Peyer's patch (tissue), 4 donors: ENCODE measurements around the gene SPDEF. TPM values are rescaled to one million over a fixed set of nuclear protein-coding genes. Genes with fewer than 3 reads are reported as not detected.

Experiments
- DNase-seq, 3 donors: peaks; one replicate each; pipeline ENCODE4 v3.0.0-alpha.2; 2017 to 2019
- H3K27ac ChIP-seq, 4 donors: fragments of 200-600 bp; sonication (generic); one replicate each; pipeline ENCODE4 v1.5.1; 2016 to 2019
- H3K27me3 ChIP-seq, 2 donors: fragments of 200-600 bp; sonication (generic); one replicate each; pipeline ENCODE4 v1.5.1; 2019
- H3K36me3 ChIP-seq, 3 donors: fragments of 200-600 bp; sonication (generic); one replicate each; pipeline ENCODE4 v1.5.1; 2016 to 2019
- H3K4me1 ChIP-seq, 4 donors: fragments of 200-600 bp; sonication (generic); one replicate each; pipeline ENCODE4 v1.5.1; 2016 to 2019
- H3K4me3 ChIP-seq, 4 donors: fragments of 200-600 bp; sonication (generic); 1 replicate in 3 of 4; 2 replicates in 1 of 4; pipeline ENCODE4 v1.5.1; 2016 to 2019; ENCODE audit warnings: mild to moderate bottlenecking in 1 of 4
- H3K9me3 ChIP-seq, 4 donors: fragments of 200-600 bp; sonication (generic); one replicate each; pipeline ENCODE4 v1.5.1; 2016 to 2019; ENCODE audit warnings: mild to moderate bottlenecking in 1 of 4
- POLR2A ChIP-seq, 2 donors: fragments of 450-650 bp; IDR thresholded peaks; one replicate each; pipeline ENCODE4 v1.5.1; 2017; ENCODE audit warnings: antibody characterized with exemption in 2 of 2, mild to moderate bottlenecking in 2 of 2, moderate library complexity in 2 of 2
- total RNA-seq, 4 donors: library from RNA; depleted of rRNA; stranded (reverse); fragments of >200 nt; gene quantifications; one replicate each; pipeline ENCODE4 v1.1.0, GENCODE V29; 2016
- TF ChIP-seq, protein P1 (sequence below), 6 experiments: fragments of 450-650 bp in 4 of 6; fragments of 200-600 bp in 2 of 6; sonication (generic) in 1 of 6; IDR thresholded peaks; one replicate each; pipeline ENCODE4 v1.5.1; 2017 to 2019; ENCODE audit warnings: antibody characterized with exemption in 6 of 6, mild to moderate bottlenecking in 3 of 6, moderate library complexity in 1 of 6

SPDEF gene
- total RNA-seq, 4 donors from 2014 or later: 29.7 to 58.7 (median 39.0) TPM

- H3K36me3 ChIP-seq: no peaks in the 10 kb centered on the region
- H3K4me3 ChIP-seq: no peak overlapping the region
- H3K4me1 ChIP-seq: peaks cover 0 to 10% (median 0%) of the 10 kb centered on the region in 4 donors
- H3K9me3 ChIP-seq: no peaks in the 10 kb centered on the region
- TF ChIP-seq POLR2A (IDR thresholded peaks at IDR 0.05): no peak
- TF ChIP-seq, protein P1, sequence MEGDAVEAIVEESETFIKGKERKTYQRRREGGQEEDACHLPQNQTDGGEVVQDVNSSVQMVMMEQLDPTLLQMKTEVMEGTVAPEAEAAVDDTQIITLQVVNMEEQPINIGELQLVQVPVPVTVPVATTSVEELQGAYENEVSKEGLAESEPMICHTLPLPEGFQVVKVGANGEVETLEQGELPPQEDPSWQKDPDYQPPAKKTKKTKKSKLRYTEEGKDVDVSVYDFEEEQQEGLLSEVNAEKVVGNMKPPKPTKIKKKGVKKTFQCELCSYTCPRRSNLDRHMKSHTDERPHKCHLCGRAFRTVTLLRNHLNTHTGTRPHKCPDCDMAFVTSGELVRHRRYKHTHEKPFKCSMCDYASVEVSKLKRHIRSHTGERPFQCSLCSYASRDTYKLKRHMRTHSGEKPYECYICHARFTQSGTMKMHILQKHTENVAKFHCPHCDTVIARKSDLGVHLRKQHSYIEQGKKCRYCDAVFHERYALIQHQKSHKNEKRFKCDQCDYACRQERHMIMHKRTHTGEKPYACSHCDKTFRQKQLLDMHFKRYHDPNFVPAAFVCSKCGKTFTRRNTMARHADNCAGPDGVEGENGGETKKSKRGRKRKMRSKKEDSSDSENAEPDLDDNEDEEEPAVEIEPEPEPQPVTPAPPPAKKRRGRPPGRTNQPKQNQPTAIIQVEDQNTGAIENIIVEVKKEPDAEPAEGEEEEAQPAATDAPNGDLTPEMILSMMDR (IDR thresholded peaks at IDR 0.05): no peak
- H3K27me3 ChIP-seq: no peaks in the 10 kb centered on the region
- no peak for DNase-seq
- H3K27ac ChIP-seq: no peak overlapping the region
Observed at GRCh38 chr6:34539181-34539580, 16.9 kb downstream of the SPDEF start.

DNA sequence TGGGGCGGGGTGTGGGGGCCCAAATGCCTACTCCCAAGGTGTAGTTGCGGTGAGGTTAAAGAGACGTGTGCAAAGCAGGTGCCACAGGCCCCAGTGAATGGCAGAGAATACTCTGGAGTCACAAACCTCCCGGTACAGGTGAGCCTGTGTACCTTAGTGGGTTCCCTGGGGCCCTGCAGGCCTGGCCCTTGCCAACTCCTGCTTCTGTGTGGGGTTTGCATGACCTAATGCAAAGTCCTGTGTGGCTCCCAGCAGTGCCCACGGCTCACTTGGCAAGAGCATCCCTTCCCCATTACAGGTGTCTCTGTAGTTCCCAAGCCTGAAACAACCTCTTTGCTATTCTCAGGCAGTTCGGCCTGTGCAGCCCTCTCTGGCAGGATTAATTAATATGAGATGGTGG, 17.5 kb downstream of the SPDEF start:
- Histone ChIP-seq H3K4me3 (no peak overlapping the region), H3K36me3 (no peaks in the 10 kb centered on the region), H3K27me3 (no peaks in the 10 kb centered on the region), H3K9me3 (no peaks in the 10 kb centered on the region), H3K4me1 (peaks cover 0 to 10% (median 0%) of the 10 kb centered on the region in 4 donors), H3K27ac (no peak overlapping the region)
- TF ChIP-seq, protein P1 (IDR thresholded peaks at IDR 0.05): no peak
- TF ChIP-seq POLR2A (IDR thresholded peaks at IDR 0.05): no peak
- no peak for DNase-seq

DNA sequence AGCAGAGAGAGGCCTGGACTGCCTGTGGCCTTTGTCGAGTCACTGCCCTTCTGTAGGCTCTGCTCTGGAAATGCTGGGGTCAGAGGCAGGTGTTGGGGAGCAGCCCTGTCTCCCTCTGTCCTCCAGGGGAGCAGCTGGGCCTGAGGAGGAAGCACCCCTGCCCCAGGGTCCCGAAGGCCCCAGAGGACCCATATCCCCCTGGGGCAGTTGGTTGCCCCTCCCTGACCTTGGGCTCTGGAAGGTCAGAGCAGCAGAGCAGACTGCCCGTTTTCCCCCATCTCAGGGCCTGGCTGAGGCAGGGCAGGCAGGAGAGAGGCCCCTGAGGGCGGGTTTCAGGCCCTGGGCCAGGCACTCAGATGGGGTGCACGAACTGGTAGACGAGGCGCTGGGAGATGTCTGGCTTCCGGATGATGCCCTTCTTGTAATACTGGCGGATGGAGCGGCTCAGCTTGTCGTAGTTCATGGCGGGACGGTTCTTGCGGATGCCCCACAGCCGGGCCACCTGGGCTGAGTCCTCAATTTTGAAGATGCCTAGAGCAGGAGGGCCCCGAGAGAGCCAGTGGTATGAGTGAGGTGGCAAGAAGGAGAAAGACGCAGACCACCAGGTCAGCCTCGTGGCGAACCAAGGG, 18.1 kb downstream of the SPDEF start:
- Histone ChIP-seq H3K27me3 (no peaks in the 10 kb centered on the region), H3K4me1 (peaks cover 0 to 10% (median 0%) of the 10 kb centered on the region in 4 donors), H3K36me3 (no peaks in the 10 kb centered on the region), H3K4me3 (no peak overlapping the region), H3K27ac (no peak overlapping the region), H3K9me3 (no peaks in the 10 kb centered on the region)
- DNase-seq: no peak
- TF ChIP-seq POLR2A (IDR thresholded peaks at IDR 0.05): no peak
- TF ChIP-seq, protein P1 (IDR thresholded peaks at IDR 0.05): no peak

- no peak for TF ChIP-seq POLR2A (IDR thresholded peaks at IDR 0.05)
- TF ChIP-seq, protein P1 (IDR thresholded peaks at IDR 0.05): no peak
- peaks cover 0 to 10% (median 0%) of the 10 kb centered on the region in 4 donors for H3K4me1 ChIP-seq
- no peaks in the 10 kb centered on the region for H3K27me3 ChIP-seq
- no peaks in the 10 kb centered on the region for H3K9me3 ChIP-seq
- no peak for DNase-seq
- H3K36me3 ChIP-seq: no peaks in the 10 kb centered on the region
- H3K4me3 ChIP-seq: no peak overlapping the region
- peak overlapping the region in 1 of 4 donors; percentile 48 for H3K27ac ChIP-seq
Observed at GRCh38 chr6:34536959-34537848, 18.9 kb downstream of the SPDEF start.

DNA sequence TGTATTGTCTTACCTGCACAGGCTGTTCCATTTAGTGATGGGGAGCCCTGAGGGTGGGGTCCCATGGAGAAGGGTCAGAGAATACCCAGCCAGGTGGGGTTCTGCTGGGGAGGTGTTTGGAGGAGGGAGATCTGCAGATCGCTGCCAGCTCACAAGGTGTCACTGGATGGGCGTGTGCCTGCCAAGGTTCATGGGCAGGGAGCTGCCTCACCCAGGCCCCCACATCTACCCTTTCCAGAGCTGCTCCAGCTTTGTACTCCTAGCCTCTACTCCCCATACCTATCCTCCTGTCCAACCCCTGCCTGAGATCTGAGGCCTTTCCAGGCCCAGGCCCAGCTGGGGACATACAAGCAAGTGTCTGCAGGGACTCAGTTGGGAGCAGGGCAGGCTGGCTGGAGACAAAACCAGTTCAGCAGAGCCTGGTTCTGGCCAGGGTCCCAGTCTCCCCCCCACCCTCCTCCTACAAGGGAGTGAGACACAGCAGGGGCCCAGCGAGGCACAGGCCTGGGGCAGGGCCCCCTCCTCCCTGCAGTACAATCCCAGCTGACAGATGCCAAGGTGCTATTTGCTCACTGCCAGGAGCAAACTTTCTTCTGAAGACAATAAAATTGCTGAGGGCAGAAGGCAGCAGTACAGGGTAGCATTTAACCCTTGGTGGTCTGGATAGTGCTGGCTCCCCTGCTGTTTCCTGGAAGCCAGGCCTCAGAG, 19.7 kb downstream of the SPDEF start:
- Histone ChIP-seq H3K36me3 (no peaks in the 10 kb centered on the region), H3K4me1 (peaks cover 0 to 10% (median 0%) of the 10 kb centered on the region in 4 donors), H3K9me3 (no peaks in the 10 kb centered on the region), H3K4me3 (no peak overlapping the region), H3K27ac (peak overlapping the region in 2 of 4 donors; percentile 48 to 57), H3K27me3 (no peaks in the 10 kb centered on the region)
- peak in 1 of 3 donors; percentile 65 for DNase-seq
- TF ChIP-seq POLR2A (IDR thresholded peaks at IDR 0.05): no peak
- TF ChIP-seq, protein P1 (IDR thresholded peaks at IDR 0.05): no peak
